WTC11 (cell line): ENCODE data around the gene ADGRB3. TPM values are rescaled to one million over a fixed set of nuclear protein-coding genes. Genes with fewer than 3 reads are reported as not detected.

Experiments used
- ATAC-seq: fragments of 200-7000 bp; cut with Tn5 transposase; 2 replicates; pipeline ENCODE4 v1.10.0; 2021; ENCODE audit warnings: mild to moderate bottlenecking, moderate library complexity
- CTCF ChIA-PET: fragments of 300-600 bp; sonication (Branson Sonifier 250); formaldehyde crosslinking; loops from one replicate; lab custom pipeline; 2021; ENCODE audit warnings: antibody characterized with exemption; lab: Charles Lee
- POLR2A ChIA-PET: fragments of 350-600 bp; sonication (Branson Sonifier 250); formaldehyde crosslinking; loops from one replicate; lab custom pipeline; 2021; ENCODE audit warnings: antibody characterized with exemption; lab: Charles Lee
- DNase-seq: peaks from one replicate; pipeline ENCODE4 v3.0.0; 2021; ENCODE audit warnings: low spot score
- H3K27ac Mint-ChIP-seq: 2 replicates; pipeline ENCODE4 v1.8.0; 2021; ENCODE audit warnings: mixed read lengths
- H3K27me3 Mint-ChIP-seq: 2 replicates; pipeline ENCODE4 v1.8.0; 2021; ENCODE audit warnings: low read depth, mild to moderate bottlenecking, moderate library complexity, mixed read lengths
- H3K36me3 Mint-ChIP-seq: 2 replicates; pipeline ENCODE4 v1.8.0; 2021; ENCODE audit warnings: mixed read lengths
- H3K4me1 Mint-ChIP-seq: 2 replicates; pipeline ENCODE4 v1.8.0; 2022; ENCODE audit warnings: mixed read lengths
- H3K4me3 Mint-ChIP-seq: 2 replicates; pipeline ENCODE4 v1.8.0; 2021; ENCODE audit warnings: mild to moderate bottlenecking, moderate library complexity, mixed read lengths
- H3K9me3 Mint-ChIP-seq: 2 replicates; pipeline ENCODE4 v1.8.0; 2021; ENCODE audit warnings: mixed read lengths
- AFF4 ChIP-seq: sonication (generic); formaldehyde crosslinking; IDR thresholded peaks from 2 replicates; pipeline ENCODE4 v1.8.1; 2023; ENCODE audit warnings: mild to moderate bottlenecking, missing genetic modification reagents, borderline replicate concordance
- CDX4 ChIP-seq: fragments of 250-450 bp; sonication (Bioruptor Pico); IDR thresholded peaks from 2 replicates; pipeline ENCODE4 v1.9.0; 2021; ENCODE audit warnings: moderate library complexity, mild to moderate bottlenecking, inconsistent platforms, borderline replicate concordance
- CREM ChIP-seq: sonication (generic); formaldehyde crosslinking; IDR thresholded peaks from 2 replicates; pipeline ENCODE4 v1.8.1; 2022; ENCODE audit warnings: mild to moderate bottlenecking, missing genetic modification reagents, moderate library complexity
- E2F5 ChIP-seq: sonication (generic); formaldehyde crosslinking; IDR thresholded peaks from 2 replicates; pipeline ENCODE4 v1.8.1; 2022; ENCODE audit warnings: mild to moderate bottlenecking, moderate library complexity, missing genetic modification reagents
- ERG ChIP-seq: fragments of 250-450 bp; sonication (Bioruptor Pico); IDR thresholded peaks from 2 replicates; pipeline ENCODE4 v1.8.0; 2021; ENCODE audit warnings: mild to moderate bottlenecking
- FOXP1 ChIP-seq: sonication (generic); formaldehyde crosslinking; IDR thresholded peaks from 2 replicates; pipeline ENCODE4 v1.8.0; 2022; ENCODE audit warnings: missing genetic modification reagents, mild to moderate bottlenecking, moderate library complexity, borderline replicate concordance
- FOXP4 ChIP-seq: sonication (generic); formaldehyde crosslinking; IDR thresholded peaks from 2 replicates; pipeline ENCODE4 v1.8.0; 2022; ENCODE audit warnings: mild to moderate bottlenecking, missing genetic modification reagents
- GABPB1 ChIP-seq: sonication (generic); formaldehyde crosslinking; IDR thresholded peaks from 2 replicates; pipeline ENCODE4 v1.8.1; 2023; ENCODE audit warnings: mild to moderate bottlenecking, missing genetic modification reagents
- HMGXB4 ChIP-seq: sonication (generic); formaldehyde crosslinking; IDR thresholded peaks from 2 replicates; pipeline ENCODE4 v1.8.1; 2023; ENCODE audit warnings: mild to moderate bottlenecking, moderate library complexity, missing genetic modification reagents
- IRF1 ChIP-seq: sonication (generic); formaldehyde crosslinking; IDR thresholded peaks from 2 replicates; pipeline ENCODE4 v1.8.0; 2023; ENCODE audit warnings: missing genetic modification reagents
- MXD4 ChIP-seq: fragments of 250-450 bp; sonication (Bioruptor Pico); IDR thresholded peaks from 2 replicates; pipeline ENCODE4 v1.8.0; 2021; ENCODE audit warnings: mild to moderate bottlenecking, moderate library complexity, borderline replicate concordance
- ZBTB43 ChIP-seq: sonication (generic); formaldehyde crosslinking; IDR thresholded peaks from 2 replicates; pipeline ENCODE4 v1.8.1; 2023; ENCODE audit warnings: mild to moderate bottlenecking, missing genetic modification reagents
- ZNF121 ChIP-seq: sonication (generic); formaldehyde crosslinking; IDR thresholded peaks from 2 replicates; pipeline ENCODE4 v1.8.0; 2023; ENCODE audit warnings: missing genetic modification reagents
- ZNF138 ChIP-seq: sonication (generic); formaldehyde crosslinking; conservative IDR thresholded peaks from 2 replicates; pipeline ENCODE4 v1.8.1; 2022; ENCODE audit warnings: mild to moderate bottlenecking, moderate library complexity, missing genetic modification reagents
- ZNF317 ChIP-seq: sonication (generic); formaldehyde crosslinking; IDR thresholded peaks from 2 replicates; pipeline ENCODE4 v1.8.1; 2023; ENCODE audit warnings: low read depth, mild to moderate bottlenecking, moderate library complexity, missing genetic modification reagents, borderline replicate concordance
- total RNA-seq: library from RNA; stranded (reverse); gene quantifications from 3 replicates; pipeline ENCODE4 v1.2.3, GENCODE V29; 2021

Gene ADGRB3
- total RNA-seq, 1 experiment from 2014 or later = 1.9 TPM

- no peak for TF ChIP-seq AFF4 (CRISPR knock-in tag)
- no peak for TF ChIP-seq GABPB1
- no peak for TF ChIP-seq HMGXB4 (CRISPR knock-in tag)
- TF ChIP-seq ZBTB43 (CRISPR knock-in tag) = no peak
- TF ChIP-seq FOXP1 (CRISPR knock-in tag) = no peak
- no peak for TF ChIP-seq CREM
- TF ChIP-seq E2F5 (CRISPR knock-in tag) = no peak
- no peak for TF ChIP-seq ZNF121 (CRISPR knock-in tag)
- TF ChIP-seq FOXP4 = no peak
These were observed 644.7 kb downstream of the ADGRB3 start (continued) for GRCh38 chr6:69279805-69280204.

- H3K9me3 Mint-ChIP-seq = no peaks in the 10 kb centered on the region
- ChIA-PET POLR2A (no interaction called here), CTCF (no interaction called here)
- H3K4me3 Mint-ChIP-seq = no peak overlapping the region
- no peaks in the 10 kb centered on the region for H3K27me3 Mint-ChIP-seq
- no peak overlapping the region for H3K27ac Mint-ChIP-seq
- no peaks in the 10 kb centered on the region for H3K36me3 Mint-ChIP-seq
- DNase-seq = no peak
- TF ChIP-seq ZNF138 (CRISPR knock-in tag) = no peak
- no peak for TF ChIP-seq IRF1 (CRISPR knock-in tag)
- TF ChIP-seq FOXP4 = no peak
- no peak for TF ChIP-seq CDX4
- no peak for TF ChIP-seq ERG
- TF ChIP-seq MXD4 (CRISPR knock-in tag) = no peak
- no peak for TF ChIP-seq ZNF317 (CRISPR knock-in tag)
- TF ChIP-seq, all 79 proteins: peak for 0
- no peak for ATAC-seq
- peaks cover 13% of the 10 kb centered on the region for H3K4me1 Mint-ChIP-seq
These were observed 645.8 kb downstream of the ADGRB3 start for GRCh38 chr6:69280858-69281257.
